Endothelial cell of umbilical vein (primary cell): ENCODE data around the gene ANK2. TPM values are rescaled to one million over a fixed set of nuclear protein-coding genes. Genes with fewer than 3 reads are reported as not detected.

Source experiments
- BruUV-seq: library from RNA; stranded (reverse); fragments of 400-500 nt; replicated peaks from 2 replicates; lab custom pipeline; 2021; lab: Mats Ljungman, UMichigan
- CTCF ChIA-PET: fragments of 300-600, 350-600 bp; sonication (Branson Sonifier 250); formaldehyde crosslinking; loops from one replicate; lab custom pipeline; 2021; ENCODE audit warnings: antibody characterized with exemption, inconsistent platforms; lab: Charles Lee
- POLR2A ChIA-PET: fragments of 300-600, 350-600 bp; sonication (Branson Sonifier 250); formaldehyde crosslinking; loops from one replicate; lab custom pipeline; 2021; ENCODE audit warnings: antibody characterized with exemption, inconsistent platforms; lab: Charles Lee
- DNase-seq: peaks from one replicate; pipeline ENCODE4 v3.0.0-alpha.2; 2011; ENCODE audit warnings: low read depth, low spot score
- FAIRE-seq: peaks from 2 replicates; lab custom pipeline; 2011; peaks lifted over from hg19 to GRCh38; lab: Jason Lieb, UNC
- H2AFZ ChIP-seq: 2 replicates; pipeline ENCODE4 v1.6.0; 2012; ENCODE audit warnings: low read depth, low read length, control low read depth, inconsistent platforms
- H3K27ac ChIP-seq: 2 replicates; pipeline ENCODE4 v1.5.1; 2011; ENCODE audit warnings: low read depth, mild to moderate bottlenecking, control low read depth, low read length, moderate library complexity; ENCODE audit not compliant: insufficient read depth
- H3K27me3 ChIP-seq, 2 experiments: 2 replicates each; pipeline versions ENCODE4 v1.6.0 to v1.6.1; 2011; ENCODE audit warnings: low read length in 2 of 2, mixed read lengths in 1 of 2; ENCODE audit not compliant: control insufficient read depth in 2 of 2, insufficient read depth in 2 of 2
- H3K36me3 ChIP-seq, 2 experiments: 2 replicates in 1 of 2; 3 replicates in 1 of 2; pipeline ENCODE4 v1.5.1; 2011; ENCODE audit warnings: low read length in 2 of 2, mild to moderate bottlenecking in 1 of 2, moderate library complexity in 1 of 2; ENCODE audit not compliant: control insufficient read depth in 2 of 2, insufficient read depth in 2 of 2; ENCODE audit errors: extremely low read depth in 1 of 2
- H3K4me1 ChIP-seq: 3 replicates; pipeline ENCODE4 v1.5.1; 2011; ENCODE audit warnings: mild to moderate bottlenecking, low read length; ENCODE audit not compliant: control insufficient read depth, insufficient read depth; ENCODE audit errors: extremely low read depth
- H3K4me2 ChIP-seq: 2 replicates; pipeline ENCODE4 v1.6.1; 2011; ENCODE audit warnings: low read length, control low read depth, mixed read lengths; ENCODE audit not compliant: insufficient read depth
- H3K4me3 ChIP-seq, 3 experiments: fragments of 200-600 bp in 1 of 3; sonication (generic), shearing (Covaris generic) in 1 of 3; replicated peaks in 1 of 3; 2 replicates each; pipeline ENCODE4 v1.5.1; 2011 to 2016; ENCODE audit warnings: control low read depth in 3 of 3, low read length in 3 of 3, mild to moderate bottlenecking in 2 of 3, inconsistent platforms in 1 of 3, low read depth in 1 of 3, moderate library complexity in 1 of 3; ENCODE audit not compliant: insufficient read depth in 1 of 3
- H3K79me2 ChIP-seq: 2 replicates; pipeline ENCODE4 v1.6.0; 2012; ENCODE audit warnings: low read length, inconsistent platforms; ENCODE audit not compliant: control insufficient read depth, insufficient read depth
- H3K9ac ChIP-seq: replicated peaks from 2 replicates; pipeline ENCODE3; 2011; ENCODE audit warnings: low read length, control low read depth; ENCODE audit not compliant: insufficient read depth; ENCODE audit errors: extremely low read depth
- H3K9me1 ChIP-seq: replicated peaks from 3 replicates; pipeline ENCODE4 v1.6.0; 2011; ENCODE audit warnings: mild to moderate bottlenecking, low read length; ENCODE audit not compliant: control insufficient read depth, insufficient read depth; ENCODE audit errors: extremely low read depth
- H3K9me3 ChIP-seq: replicated peaks from 2 replicates; pipeline ENCODE4 v1.5.1; 2012; ENCODE audit warnings: low read length, inconsistent platforms; ENCODE audit not compliant: control insufficient read depth, insufficient read depth
- H4K20me1 ChIP-seq: replicated peaks from 2 replicates; pipeline ENCODE3; 2011; ENCODE audit warnings: mild to moderate bottlenecking, low read length; ENCODE audit not compliant: control insufficient read depth, insufficient read depth; ENCODE audit errors: extremely low read depth
- CTCF ChIP-seq, 2 donors: IDR thresholded peaks; 1 replicate in 1 of 2; 2 replicates in 1 of 2; pipeline ENCODE4 v1.5.1; 2011; ENCODE audit warnings: low read length in 2 of 2, mild to moderate bottlenecking in 2 of 2, moderate library complexity in 2 of 2, control low read depth in 1 of 2, inconsistent platforms in 1 of 2, low read depth in 1 of 2; ENCODE audit not compliant: insufficient read depth in 1 of 2; ENCODE audit errors: extremely low read depth in 1 of 2
- EZH2 ChIP-seq: IDR thresholded peaks from 2 replicates; pipeline ENCODE4 v1.6.1; 2012; ENCODE audit warnings: borderline replicate concordance, low read depth, mild to moderate bottlenecking, moderate library complexity, low read length, inconsistent platforms; ENCODE audit not compliant: severe bottlenecking
- FOS ChIP-seq: IDR thresholded peaks from 2 replicates; pipeline ENCODE4 v1.6.1; 2011; ENCODE audit warnings: mild to moderate bottlenecking, low read length, moderate library complexity, borderline replicate concordance; ENCODE audit not compliant: insufficient read depth
- GATA2 ChIP-seq: IDR thresholded peaks from 2 replicates; pipeline ENCODE4 v1.7.0; 2011; ENCODE audit warnings: low read depth, mild to moderate bottlenecking, moderate library complexity, mixed read lengths, low read length; ENCODE audit not compliant: insufficient read length, insufficient read depth
- JUN ChIP-seq: IDR thresholded peaks from 2 replicates; pipeline ENCODE4 v1.6.1; 2011; ENCODE audit warnings: borderline replicate concordance, low read depth; ENCODE audit not compliant: insufficient read length, insufficient read depth
- MYC ChIP-seq: IDR thresholded peaks from one replicate; pipeline ENCODE4 v1.6.1; 2011; ENCODE audit warnings: mild to moderate bottlenecking, low read depth, low read length
- POLR2A ChIP-seq: IDR thresholded peaks from 2 replicates; pipeline ENCODE4 v1.6.1; 2012; ENCODE audit warnings: low read depth, mild to moderate bottlenecking, control low read depth, low read length
- POLR2AphosphoS5 ChIP-seq: IDR thresholded peaks from 2 replicates; pipeline ENCODE4 v1.6.1; 2012; ENCODE audit warnings: low read depth, mild to moderate bottlenecking, control low read depth, low read length, moderate library complexity; ENCODE audit not compliant: insufficient read depth
- dilution Hi-C: fragments of 300-500 bp; cut with MboI; formaldehyde crosslinking; loops from one replicate; pipeline ENCODE4 v1.15.0; 2019; ENCODE audit warnings: low sequenced_read_pairs; ENCODE audit not compliant: extremely low pct_ligation_motif_present
- intact Hi-C: fragments of 100-400 bp; cut with micrococcal nuclease; formaldehyde crosslinking; loops from one replicate; pipeline ENCODE4 v1.10.0; 2022
- polyA plus RNA-seq, 4 experiments: library from polyadenylated mRNA; depleted of rRNA in 3 of 4; stranded (reverse) in 3 of 4; unstranded in 1 of 4; fragments of >200 nt; gene quantifications; 2 replicates each; pipeline versions ENCODE4 v1.2.1 to v1.2.3, GENCODE V29; 2011 to 2012; ENCODE audit warnings: missing spikeins in 1 of 4
- total RNA-seq: library from RNA; stranded (reverse); gene quantifications from 2 replicates; pipeline ENCODE4 v1.2.3, GENCODE V29; 2021
- TF ChIP-seq, protein P1 (sequence below): IDR thresholded peaks from 2 replicates; pipeline ENCODE4 v1.6.1; 2011; ENCODE audit not compliant: insufficient read depth, insufficient read length

Gene ANK2
- total and polyA plus RNA-seq, 2 donors (not counting 3 experiments of a cell fraction or from before 2014, with no cell fraction given) = not detected

DNA sequence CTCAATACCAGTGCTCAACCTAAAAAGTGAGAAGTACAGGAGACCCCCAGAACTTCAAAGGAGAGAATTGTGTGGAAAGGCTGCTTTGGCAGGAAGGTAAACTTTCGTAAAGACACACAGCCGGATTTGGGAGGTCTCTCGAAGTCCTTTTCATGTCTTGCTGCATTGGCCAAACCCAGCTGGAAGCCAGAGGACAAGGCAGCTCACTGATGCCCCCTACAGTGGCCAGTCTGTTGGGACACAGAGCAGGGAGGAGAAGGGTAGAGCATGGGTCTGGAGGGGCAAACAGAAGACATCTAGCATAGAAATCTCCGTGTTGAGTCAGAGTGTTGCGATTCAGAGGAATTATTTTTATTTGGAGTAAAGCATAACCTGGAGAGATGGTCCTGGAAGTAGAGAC lies 198.9 kb downstream of the ANK2 start:
- Histone ChIP-seq H3K36me3 (no peaks in the 10 kb centered on the region), H2AFZ (no peak overlapping the region), H3K27me3 (no peaks in the 10 kb centered on the region), H3K4me3 (no peak overlapping the region), H3K4me2 (no peak overlapping the region), H3K79me2 (no peaks in the 10 kb centered on the region), H3K9me3 (no peaks in the 10 kb centered on the region), H3K4me1 (no peaks in the 10 kb centered on the region), H3K9me1 (no peaks in the 10 kb centered on the region), H3K27ac (no peak overlapping the region), H4K20me1 (no peaks in the 10 kb centered on the region), H3K9ac (no peak overlapping the region)
- FAIRE-seq (no peak), DNase-seq (no peak)
- TF ChIP-seq MYC = no peak
- no peak for TF ChIP-seq CTCF (IDR thresholded peaks at IDR 0.05; ENCODE audit: extremely low read depth in 1 of 2, insufficient read depth in 1 of 2, low read depth in 1 of 2, low read length in 2 of 2)
- TF ChIP-seq FOS = no peak
- no peak for TF ChIP-seq POLR2A
- TF ChIP-seq JUN = no peak
- no peak for TF ChIP-seq GATA2
- no peak for TF ChIP-seq POLR2AphosphoS5
- TF ChIP-seq, protein P1, sequence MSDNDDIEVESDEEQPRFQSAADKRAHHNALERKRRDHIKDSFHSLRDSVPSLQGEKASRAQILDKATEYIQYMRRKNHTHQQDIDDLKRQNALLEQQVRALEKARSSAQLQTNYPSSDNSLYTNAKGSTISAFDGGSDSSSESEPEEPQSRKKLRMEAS = no peak
- TF ChIP-seq EZH2 = no peak
- intact Hi-C loops (no loop called here), dilution Hi-C loops (no loop called here)
- no TSS peak for BruUV-seq
- ChIA-PET CTCF (interaction anchor here (1.2 kb wide), 1 partner anchor 8 kb away, joined by 3 read pairs; no protein-coding TSS in a partner anchor), POLR2A (no interaction called here)
